Measurements from ENCODE around the gene DLG2. TPM values are rescaled to one million over a fixed set of nuclear protein-coding genes. Genes with fewer than 3 reads are reported as not detected.

The DLG2 gene
- total and polyA plus RNA-seq, 2 of the 4 experiments (the other 2 are of a cell fraction): 0.31 to 0.36 TPM

DNA sequence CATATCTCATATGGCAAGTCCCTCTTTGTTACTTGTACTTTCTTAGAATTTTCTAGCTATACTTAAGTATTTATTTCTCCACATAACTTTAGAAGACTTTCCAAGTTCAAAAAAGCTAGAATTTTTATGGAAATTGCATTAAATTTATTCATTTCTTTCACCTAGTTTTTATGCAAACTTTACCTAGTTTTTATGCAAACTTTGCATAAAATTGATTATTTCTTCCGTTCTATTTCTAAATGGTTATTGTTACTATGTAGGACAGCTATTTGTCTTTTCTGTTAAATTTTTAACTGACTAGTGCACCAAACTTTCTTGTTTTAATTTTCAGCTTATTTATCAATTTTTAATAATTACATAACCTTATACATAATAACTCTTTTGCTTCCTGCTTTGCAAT is 41.0 kb upstream of the DLG2 start:
- Histone ChIP-seq H3K36me3 (ENCODE audit: control insufficient read depth, insufficient read depth, low read length) (no peaks in the 10 kb centered on the region), H3K18ac (ENCODE audit: low read depth, low read length) (no peak overlapping the region), H4K20me1 (ENCODE audit: insufficient read depth, low read length) (peaks cover 13% of the 10 kb centered on the region), H3K4me1 (ENCODE audit: control insufficient read depth, insufficient read depth, low read length) (no peaks in the 10 kb centered on the region), H4K5ac (ENCODE audit: low read depth, low read length) (no peak overlapping the region), H3K27me3 (ENCODE audit: control insufficient read depth, insufficient read depth, low read length) (no peaks in the 10 kb centered on the region), H3K4me2 (ENCODE audit: low read depth, low read length) (no peak overlapping the region), H3K27ac (ENCODE audit: insufficient read depth, low read length) (no peak overlapping the region), H3K9me1 (ENCODE audit: insufficient read depth, low read length) (no peaks in the 10 kb centered on the region), H3K14ac (replicated peaks; ENCODE audit: low read depth, low read length) (no peak overlapping the region), H3K79me1 (ENCODE audit: low read depth in 1 of 2, low read length in 2 of 2) (peaks cover 0 to 9% of the 10 kb centered on the region in 2 experiments; a peak in 1 of 4 replicates), H4K91ac (ENCODE audit: insufficient read depth, low read depth, low read length) (no peak overlapping the region), H2AK5ac (ENCODE audit: low read depth, low read length) (no peak overlapping the region), H3K4ac (ENCODE audit: low read depth, low read length) (no peak overlapping the region), H4K8ac (ENCODE audit: low read depth in 2 of 2, low read length in 2 of 2) (no peak overlapping the region), H3K4me3 (ENCODE audit: insufficient read depth, low read depth, low read length) (no peak overlapping the region), H3K9me3 (ENCODE audit: control insufficient read depth, insufficient read depth, low read length) (no peaks in the 10 kb centered on the region), H3K56ac (ENCODE audit: extremely low read depth, insufficient read depth, low read length) (no peak overlapping the region), H2BK5ac (ENCODE audit: low read depth, low read length, poor library complexity, severe bottlenecking) (no peak overlapping the region), H2BK120ac (ENCODE audit: low read depth, low read length) (no peak overlapping the region), H2AFZ (replicated peaks; ENCODE audit: low read length, poor library complexity) (no peak overlapping the region), H2AK9ac (replicated peaks; ENCODE audit: low read depth, low read length, poor library complexity) (no peak overlapping the region), H3K23ac (ENCODE audit: low read depth, low read length) (no peak overlapping the region), H2BK15ac (ENCODE audit: low read depth, low read length) (no peak overlapping the region), H2BK20ac (ENCODE audit: low read depth, low read length) (no peak overlapping the region), H3K9ac (ENCODE audit: low read depth, low read length) (no peak overlapping the region)
- DNase-seq (no peak), ATAC-seq (ENCODE audit: low read depth) (no peak)
- no CpG with 5 or more reads among the region's 1 CpG for WGBS, 2 experiments (ENCODE audit: extremely low coverage in 2 of 2, insufficient read length in 1 of 2)
- dilution Hi-C loops (cut with HindIII; ENCODE audit: low sequenced_read_pairs, unreplicated experiment) (no loop called here), intact Hi-C loops (cut with micrococcal nuclease) (no loop called here), in situ Hi-C loops (cut with MboI; ENCODE audit: low sequenced_read_pairs) (no loop called here)
- no peak for TF ChIP-seq SMC3 (IDR thresholded peaks at IDR 0.05; ENCODE audit: low read depth, low read length)
- ChIA-PET CTCF (interaction anchor here (0.6 to 1.0 kb wide), 2 partner anchors 18 to 820 kb away, joined by 3 read pairs; partner anchors contain the start of gene CCDC89), POLR2A (ENCODE audit: unreplicated experiment) (no interaction called here)
- BruUV-seq (replicated peaks): no TSS peak

Measured in IMR-90 (cell line).